GM12878 (cell line): Measurements from ENCODE around the gene EPB41L4A. TPM values are rescaled to one million over a fixed set of nuclear protein-coding genes. Genes with fewer than 3 reads are reported as not detected.

ENCODE experiments used
- ATAC-seq: fragments of 200-7000 bp; cut with Tn5 transposase; 3 replicates; pipeline ENCODE4 v1.9.1; 2020; ENCODE audit warnings: mild to moderate bottlenecking, moderate library complexity
- BruUV-seq: library from RNA; stranded (reverse); fragments of 400-500 nt; replicated peaks from 2 replicates; lab custom pipeline; 2021; lab: Mats Ljungman, UMichigan
- CTCF ChIA-PET: fragments of 300-600 bp; sonication (Branson Sonifier 250); formaldehyde crosslinking; extraction: SDS; loops from one replicate; lab custom pipeline; 2021; ENCODE audit warnings: inconsistent platforms; lab: Yijun Ruan, JAX
- POLR2A ChIA-PET: fragments of 350-600 bp; formaldehyde crosslinking; extraction: SDS; loops from one replicate; lab custom pipeline; 2021; ENCODE audit warnings: inconsistent platforms; lab: Charles Lee
- RAD21 ChIA-PET: fragments of 300-600 bp; sonication (Branson Sonifier 250); formaldehyde crosslinking; loops from one replicate; lab custom pipeline; 2023; ENCODE audit warnings: antibody characterized with exemption; ENCODE audit not compliant: unreplicated experiment; lab: Charles Lee
- SMC1A ChIA-PET: fragments of 300-600 bp; sonication (Branson Sonifier 250); formaldehyde crosslinking; loops from one replicate; lab custom pipeline; 2023; ENCODE audit not compliant: unreplicated experiment, uncharacterized antibody; lab: Charles Lee
- DNase-seq: peaks from one replicate; pipeline ENCODE4 v3.0.0-alpha.2; 2011; ENCODE audit warnings: low read depth, low spot score
- FAIRE-seq: peaks from 3 replicates; lab custom pipeline; 2011; peaks lifted over from hg19 to GRCh38; lab: Jason Lieb, UNC
- H2AFZ ChIP-seq: 2 replicates; pipeline ENCODE4 v1.6.0; 2011; ENCODE audit warnings: low read depth, low read length, control low read depth; ENCODE audit not compliant: control insufficient read depth
- H3K27ac ChIP-seq: 2 replicates; pipeline ENCODE4 v1.5.1; 2011; ENCODE audit warnings: control low read depth; ENCODE audit not compliant: control insufficient read depth, insufficient read depth
- H3K27me3 ChIP-seq, 2 experiments: replicated peaks in 1 of 2; 2 replicates each; pipeline versions ENCODE4 v1.6.0 to v1.6.1; 2011; ENCODE audit warnings: low read length in 1 of 2; ENCODE audit not compliant: control insufficient read depth in 2 of 2, insufficient read depth in 2 of 2
- H3K36me3 ChIP-seq, 2 experiments: 2 replicates each; pipeline ENCODE4 v1.5.1; 2011; ENCODE audit warnings: low read length in 1 of 2; ENCODE audit not compliant: control insufficient read depth in 2 of 2, insufficient read depth in 2 of 2
- H3K4me1 ChIP-seq: 2 replicates; pipeline ENCODE4 v1.6.1; 2011; ENCODE audit warnings: mild to moderate bottlenecking, low read length, moderate library complexity, mixed read lengths; ENCODE audit not compliant: control insufficient read depth, insufficient read depth
- H3K4me2 ChIP-seq: 2 replicates; pipeline ENCODE4 v1.6.0; 2011; ENCODE audit warnings: control low read depth; ENCODE audit not compliant: control insufficient read depth, insufficient read depth
- H3K4me3 ChIP-seq: fragments of 200-600 bp; sonication (generic); 2 replicates; pipeline ENCODE4 v1.5.1; 2016
- H3K79me2 ChIP-seq: 2 replicates; pipeline ENCODE4 v1.6.0; 2011; ENCODE audit warnings: low read length; ENCODE audit not compliant: control insufficient read depth, insufficient read depth
- H3K9ac ChIP-seq: 2 replicates; pipeline ENCODE4 v1.8.0; 2011; ENCODE audit warnings: low read length, control low read depth, mixed read lengths; ENCODE audit not compliant: control insufficient read depth, insufficient read depth
- H3K9me3 ChIP-seq: replicated peaks from 3 replicates; pipeline ENCODE4 v1.5.1; 2011; ENCODE audit warnings: mild to moderate bottlenecking, low read length; ENCODE audit not compliant: control insufficient read depth, insufficient read depth
- H4K20me1 ChIP-seq: 2 replicates; pipeline ENCODE4 v1.6.0; 2011; ENCODE audit not compliant: control insufficient read depth, insufficient read depth
- ASH2L ChIP-seq: fragments of 300-600, 200-600 bp; sonication (generic); IDR thresholded peaks from 2 replicates; pipeline ENCODE4 v1.6.1; 2017; ENCODE audit warnings: low read depth, mild to moderate bottlenecking, borderline replicate concordance
- CBX3 ChIP-seq: fragments of 200-600 bp; sonication (generic); IDR thresholded peaks from 2 replicates; pipeline ENCODE4 v1.6.1; 2016; ENCODE audit warnings: low read depth, borderline replicate concordance
- EGR1 ChIP-seq, 2 experiments: IDR thresholded peaks; 1 replicate in 1 of 2; 2 replicates in 1 of 2; pipeline ENCODE4 v1.6.1; 2011 to 2012; ENCODE audit warnings: low read depth in 2 of 2, low read length in 2 of 2, borderline replicate concordance in 1 of 2, mild to moderate bottlenecking in 1 of 2, moderate library complexity in 1 of 2
- EP300 ChIP-seq, 2 experiments: fragments of 150-350 bp in 1 of 2; IDR thresholded peaks; 2 replicates each; pipeline ENCODE4 v1.6.1; 2011 to 2012; ENCODE audit warnings: low read depth in 2 of 2, low read length in 2 of 2, borderline replicate concordance in 1 of 2, improper control_type of control experiment in 1 of 2, inconsistent platforms in 1 of 2; ENCODE audit not compliant: control insufficient read depth in 1 of 2
- ESRRA ChIP-seq: IDR thresholded peaks from 2 replicates; pipeline ENCODE4 v1.6.1; 2012; ENCODE audit warnings: mild to moderate bottlenecking, low read length, improper control_type of control experiment
- HDGF ChIP-seq: fragments of 450-650 bp; IDR thresholded peaks from 2 replicates; pipeline ENCODE4 v1.6.1; 2016; ENCODE audit warnings: antibody characterized with exemption
- IKZF1 ChIP-seq: fragments of 450-650 bp; conservative IDR thresholded peaks from 2 replicates; pipeline ENCODE4 v1.6.1; 2017; ENCODE audit warnings: antibody characterized with exemption, mild to moderate bottlenecking
- KDM1A ChIP-seq: fragments of 200-600 bp; sonication (generic); IDR thresholded peaks from 2 replicates; pipeline ENCODE4 v1.6.1; 2016; ENCODE audit warnings: borderline replicate concordance
- MTA3 ChIP-seq: IDR thresholded peaks from 2 replicates; pipeline ENCODE4 v1.6.1; 2012; ENCODE audit warnings: low read length, inconsistent platforms, borderline replicate concordance
- NFXL1 ChIP-seq: fragments of 450-650 bp; IDR thresholded peaks from 2 replicates; pipeline ENCODE4 v1.6.1; 2017; ENCODE audit warnings: antibody characterized with exemption, mild to moderate bottlenecking, borderline replicate concordance
- RCOR1 ChIP-seq: conservative IDR thresholded peaks from 2 replicates; pipeline ENCODE4 v1.6.1; 2012; ENCODE audit warnings: low read depth, low read length, improper control_type of control experiment
- REST ChIP-seq: IDR thresholded peaks from 2 replicates; pipeline ENCODE4 v1.6.1; 2012; ENCODE audit warnings: mild to moderate bottlenecking, low read depth, low read length
- TCF7 ChIP-seq: IDR thresholded peaks from 2 replicates; pipeline ENCODE4 v1.6.1; 2014; ENCODE audit warnings: antibody characterized with exemption, borderline replicate concordance
- ZBTB4 ChIP-seq: fragments of 450-650 bp; formaldehyde crosslinking; IDR thresholded peaks from 2 replicates; pipeline ENCODE4 v1.4.0; 2022; ENCODE audit warnings: mild to moderate bottlenecking, moderate library complexity
- WGBS: methylation state at CpG from one replicate; pipeline ENCODE4 v1.1.6; 2016; ENCODE audit warnings: low lambda C conversion rate; ENCODE audit not compliant: insufficient replicate concordance, insufficient coverage; ENCODE audit errors: missing lambda C conversion rate; 5-methylcytosine and 5-hydroxymethylcytosine counted together
- in situ Hi-C: fragments of 300-500 bp; cut with MboI; formaldehyde crosslinking; loops from 9 replicates; pipeline ENCODE4 v1.14.3; 2018; ENCODE audit warnings: mixed read lengths
- intact Hi-C: fragments of 100-400 bp; cut with micrococcal nuclease; formaldehyde crosslinking; loops from one replicate; pipeline ENCODE4 v1.14.2; 2022; ENCODE audit not compliant: unreplicated experiment
- polyA plus RNA-seq, 11 experiments: library from polyadenylated mRNA; depleted of rRNA in 4 of 11; unstranded in 6 of 11; stranded (reverse) in 5 of 11; fragments of >200 nt; fragmentation: Nextera tagmentation in 4 of 11; fragmentation: Illumina TruSeq in 1 of 11; extraction: Ambion mirVana in 4 of 11; extraction: Trizol in 1 of 11; gene quantifications; 1 replicate in 1 of 11; 2 replicates in 10 of 11; pipeline versions ENCODE4 v1.2.1 to v1.2.3, GENCODE V29; 2011 to 2016; ENCODE audit warnings: inconsistent platforms in 2 of 11, missing spikeins in 2 of 11, low read depth in 1 of 11
- total RNA-seq, 4 experiments: library from RNA; depleted of rRNA in 3 of 4; stranded (reverse); fragments of >200 nt in 3 of 4; fragmentation: Illumina TruSeq in 1 of 4; extraction: Trizol in 1 of 4; gene quantifications; 2 replicates each; pipeline versions ENCODE4 v1.2.1 to v1.2.3, GENCODE V29; 2013 to 2021
- TF ChIP-seq, protein P1 (sequence below): fragments of 450-650 bp; IDR thresholded peaks from 2 replicates; pipeline ENCODE4 v1.6.1; 2016; ENCODE audit warnings: mild to moderate bottlenecking

Gene EPB41L4A
- total and polyA plus RNA-seq, 10 of the 15 experiments (the other 5 are each of a cell fraction or from before 2014, with no cell fraction given) = 0.10 to 0.67 (median 0.30) TPM

- 0 out of 2 replicates have a peak, but pooled peaks have one; percentile 2 for TF ChIP-seq IKZF1
- TF ChIP-seq EGR1 (IDR thresholded peaks at IDR 0.05; ENCODE audit: borderline replicate concordance in 1 of 2, low read depth in 2 of 2, low read length in 2 of 2) = no peak
- TF ChIP-seq ZBTB4 (CRISPR knock-in tag) = no peak
- TF ChIP-seq ASH2L = no peak
- TF ChIP-seq TCF7 = no peak
- TF ChIP-seq NFXL1 = no peak
- TF ChIP-seq KDM1A = no peak
- no peak for TF ChIP-seq EP300 (IDR thresholded peaks at IDR 0.05; ENCODE audit: borderline replicate concordance in 1 of 2, control insufficient read depth in 1 of 2, low read depth in 2 of 2, low read length in 2 of 2)
Measured at GRCh38 chr5:112202694-112203093, 216.4 kb downstream of the EPB41L4A start (continued).

- Histone ChIP-seq H3K4me1 (no peaks in the 10 kb centered on the region), H3K4me2 (no peak overlapping the region), H2AFZ (no peak overlapping the region), H4K20me1 (no peaks in the 10 kb centered on the region), H3K27me3 (no peaks in the 10 kb centered on the region), H3K9ac (no peak overlapping the region), H3K36me3 (no peaks in the 10 kb centered on the region), H3K27ac (no peak overlapping the region), H3K79me2 (no peaks in the 10 kb centered on the region), H3K4me3 (no peak overlapping the region), H3K9me3 (no peaks in the 10 kb centered on the region)
- in situ Hi-C loops = no loop called here
- no peak for ATAC-seq
- ChIA-PET POLR2A (interaction anchor here (0.5 kb wide), 1 partner anchor 77 kb away, joined by 3 read pairs; no protein-coding TSS in a partner anchor), RAD21 (no interaction called here), SMC1A (no interaction called here), CTCF (interaction anchor here (1.8 kb wide), 1 partner anchor 15 kb away, joined by 5 read pairs; no protein-coding TSS in a partner anchor)
- no TSS peak for BruUV-seq
- FAIRE-seq = no peak
- DNase-seq = no peak
- WGBS = 52% methylated on average over 3 of the region's 3 CpGs
- intact Hi-C loops = loop anchor here (10.0 kb wide), 1 partner anchor 404 kb away; no protein-coding TSS in a partner anchor
- TF ChIP-seq CBX3 (no peak), MTA3 (no peak), RCOR1 (no peak), REST (no peak), ESRRA (no peak), HDGF (no peak)
- TF ChIP-seq, protein P1, sequence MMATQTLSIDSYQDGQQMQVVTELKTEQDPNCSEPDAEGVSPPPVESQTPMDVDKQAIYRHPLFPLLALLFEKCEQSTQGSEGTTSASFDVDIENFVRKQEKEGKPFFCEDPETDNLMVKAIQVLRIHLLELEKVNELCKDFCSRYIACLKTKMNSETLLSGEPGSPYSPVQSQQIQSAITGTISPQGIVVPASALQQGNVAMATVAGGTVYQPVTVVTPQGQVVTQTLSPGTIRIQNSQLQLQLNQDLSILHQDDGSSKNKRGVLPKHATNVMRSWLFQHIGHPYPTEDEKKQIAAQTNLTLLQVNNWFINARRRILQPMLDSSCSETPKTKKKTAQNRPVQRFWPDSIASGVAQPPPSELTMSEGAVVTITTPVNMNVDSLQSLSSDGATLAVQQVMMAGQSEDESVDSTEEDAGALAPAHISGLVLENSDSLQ = no peak
Measured at GRCh38 chr5:112201141-112201540, 217.9 kb downstream of the EPB41L4A start.
